HEK293 (cell line): ENCODE data around the gene DTL.

Experiments used
- CTCF ChIA-PET: fragments of 350-600 bp; formaldehyde crosslinking; extraction: SDS; loops from one replicate; lab custom pipeline; 2021; ENCODE audit warnings: antibody characterized with exemption; lab: Yijun Ruan, JAX
- POLR2A ChIA-PET: fragments of 300-600 bp; formaldehyde crosslinking; extraction: SDS; loops from one replicate; lab custom pipeline; 2020; ENCODE audit warnings: antibody characterized with exemption, inconsistent platforms; lab: Yijun Ruan, JAX
- H3K27ac ChIP-seq: fragments of 200-500 bp; sonication (Bioruptor generic); 2 replicates; pipeline ENCODE4 v1.5.1; 2014; ENCODE audit warnings: low read depth, low read length, control low read depth, inconsistent platforms; ENCODE audit errors: extremely low read depth
- H3K36me3 ChIP-seq, 2 experiments: fragments of 200-500 bp in 1 of 2; sonication (Bioruptor generic) in 1 of 2; 1 replicate in 1 of 2; 2 replicates in 1 of 2; pipeline ENCODE4 v1.5.1; 2014 to 2017; ENCODE audit warnings: inconsistent platforms in 2 of 2, low read length in 2 of 2; ENCODE audit not compliant: control insufficient read depth in 2 of 2, insufficient read depth in 1 of 2
- H3K4me1 ChIP-seq: fragments of 200-500 bp; sonication (Bioruptor generic); 2 replicates; pipeline ENCODE4 v1.5.1; 2014; ENCODE audit warnings: mild to moderate bottlenecking, low read length, inconsistent platforms; ENCODE audit not compliant: control insufficient read depth, insufficient read depth
- H3K4me3 ChIP-seq: 2 replicates; pipeline ENCODE4 v1.5.1; 2011; ENCODE audit warnings: low read depth, mild to moderate bottlenecking, control low read depth, low read length, moderate library complexity
- H3K9me3 ChIP-seq: fragments of 200-500 bp; sonication (Bioruptor generic); 2 replicates; pipeline ENCODE4 v1.5.1; 2014; ENCODE audit warnings: low read depth, low read length, inconsistent platforms; ENCODE audit not compliant: control insufficient read depth, insufficient read depth
- HOXD13 ChIP-seq: sonication (generic); formaldehyde crosslinking; IDR thresholded peaks from 2 replicates; pipeline ENCODE4 v1.8.0; 2022; ENCODE audit warnings: missing genetic modification reagents, borderline replicate concordance
- ZBTB11 ChIP-seq: fragments of 450-650 bp; formaldehyde crosslinking; conservative IDR thresholded peaks from 2 replicates; pipeline ENCODE4 v1.5.1; 2016; ENCODE audit warnings: low read depth, missing biosample characterization, missing genetic modification characterization
- ZBTB49 ChIP-seq: fragments of 450-650 bp; formaldehyde crosslinking; IDR thresholded peaks from 2 replicates; pipeline ENCODE4 v1.5.1; 2016; ENCODE audit warnings: missing biosample characterization, missing genetic modification characterization, low read depth
- ZBTB8A ChIP-seq: fragments of 450-650 bp; formaldehyde crosslinking; IDR thresholded peaks from 2 replicates; pipeline ENCODE4 v1.5.1; 2016; ENCODE audit warnings: missing biosample characterization, missing genetic modification characterization
- ZNF148 ChIP-seq: fragments of 450-650 bp; formaldehyde crosslinking; IDR thresholded peaks from 2 replicates; pipeline ENCODE4 v1.5.0; 2017; ENCODE audit warnings: missing biosample characterization, missing genetic modification characterization, borderline replicate concordance
- ZNF239 ChIP-seq: fragments of 450-650 bp; formaldehyde crosslinking; IDR thresholded peaks from 2 replicates; pipeline ENCODE4 v1.5.1; 2016; ENCODE audit warnings: missing biosample characterization, missing genetic modification characterization
- ZNF274 ChIP-seq, 2 experiments: fragments of 200-500 bp in 1 of 2; fragments of 450-650 bp in 1 of 2; sonication (Bioruptor generic) in 1 of 2; formaldehyde crosslinking in 1 of 2; IDR thresholded peaks; 2 replicates each; pipeline versions ENCODE4 v1.5.1 to v1.6.1; 2014 to 2016; ENCODE audit warnings: borderline replicate concordance in 1 of 2, inconsistent platforms in 1 of 2, low read length in 1 of 2, missing biosample characterization in 1 of 2, missing genetic modification characterization in 1 of 2
- ZNF280D ChIP-seq: fragments of 450-650 bp; formaldehyde crosslinking; IDR thresholded peaks from 2 replicates; pipeline ENCODE4 v1.5.1; 2016; ENCODE audit warnings: missing biosample characterization, missing genetic modification characterization
- ZNF335 ChIP-seq: fragments of 450-650 bp; formaldehyde crosslinking; conservative IDR thresholded peaks from 2 replicates; pipeline ENCODE4 v1.5.1; 2016; ENCODE audit warnings: missing biosample characterization, missing genetic modification characterization
- ZNF354C ChIP-seq: fragments of 450-650 bp; formaldehyde crosslinking; IDR thresholded peaks from 2 replicates; pipeline ENCODE4 v1.5.1; 2016; ENCODE audit warnings: missing biosample characterization, missing genetic modification characterization, low read depth, borderline replicate concordance
- ZNF416 ChIP-seq: fragments of 450-650 bp; formaldehyde crosslinking; IDR thresholded peaks from 2 replicates; pipeline ENCODE4 v1.5.1; 2016; ENCODE audit warnings: missing biosample characterization, missing genetic modification characterization
- ZNF529 ChIP-seq: fragments of 450-650 bp; formaldehyde crosslinking; IDR thresholded peaks from 2 replicates; pipeline ENCODE4 v1.5.1; 2017; ENCODE audit warnings: missing genetic modification characterization, missing biosample characterization; ENCODE audit not compliant: insufficient replicate concordance
- ZNF560 ChIP-seq: fragments of 450-650 bp; formaldehyde crosslinking; IDR thresholded peaks from 2 replicates; pipeline ENCODE4 v1.5.1; 2017; ENCODE audit warnings: missing biosample characterization, missing genetic modification characterization, borderline replicate concordance
- ZNF664 ChIP-seq: fragments of 450-650 bp; formaldehyde crosslinking; IDR thresholded peaks from 2 replicates; pipeline ENCODE4 v1.5.1; 2016; ENCODE audit warnings: missing biosample characterization, missing genetic modification characterization

The DTL gene

GRCh38 chr1:212121779-212122178, 86.2 kb downstream of the DTL start:
- Histone ChIP-seq H3K4me1 (no peaks in the 10 kb centered on the region), H3K27ac (no peak overlapping the region), H3K36me3 (no peaks in the 10 kb centered on the region), H3K9me3 (no peaks in the 10 kb centered on the region), H3K4me3 (no peak overlapping the region)
- ChIA-PET CTCF (interaction anchor here (1.0 to 1.2 kb wide), 2 partner anchors 17 to 247 kb away, joined by 3 to 4 read pairs; no protein-coding TSS in a partner anchor), POLR2A (interaction anchor here (0.6 kb wide), 1 partner anchor 284 kb away, joined by 5 read pairs; no protein-coding TSS in a partner anchor)
- TF ChIP-seq ZNF274 (IDR thresholded peaks at IDR 0.05; ENCODE audit: low read length) (no peak), ZNF274 (tag by site-specific recombination; IDR thresholded peaks at IDR 0.05; ENCODE audit: borderline replicate concordance) (no peak), HOXD13 (CRISPR knock-in tag) (no peak), ZNF560 (tag by site-specific recombination) (no peak), ZNF416 (tag by site-specific recombination) (no peak), ZNF335 (tag by site-specific recombination) (no peak), ZNF354C (tag by site-specific recombination) (no peak), ZNF664 (no peak), ZNF239 (no peak), ZNF148 (tag by site-specific recombination) (no peak), ZNF529 (no peak), ZNF280D (tag by site-specific recombination) (no peak), ZBTB11 (tag by site-specific recombination) (no peak), ZBTB8A (no peak), ZBTB49 (tag by site-specific recombination) (no peak)
